GM12878 (cell line): ENCODE measurements around the gene FIBCD1. TPM values are rescaled to one million over a fixed set of nuclear protein-coding genes. Genes with fewer than 3 reads are reported as not detected.

Source experiments
- ATAC-seq: fragments of 200-7000 bp; cut with Tn5 transposase; 3 replicates; pipeline ENCODE4 v1.9.1; 2020; ENCODE audit warnings: mild to moderate bottlenecking, moderate library complexity
- BruUV-seq: library from RNA; stranded (reverse); fragments of 400-500 nt; replicated peaks from 2 replicates; lab custom pipeline; 2021; lab: Mats Ljungman, UMichigan
- CTCF ChIA-PET: fragments of 300-600 bp; sonication (Branson Sonifier 250); formaldehyde crosslinking; extraction: SDS; loops from one replicate; lab custom pipeline; 2021; ENCODE audit warnings: inconsistent platforms; lab: Yijun Ruan, JAX
- POLR2A ChIA-PET: fragments of 350-600 bp; formaldehyde crosslinking; extraction: SDS; loops from one replicate; lab custom pipeline; 2021; ENCODE audit warnings: inconsistent platforms; lab: Charles Lee
- RAD21 ChIA-PET: fragments of 300-600 bp; sonication (Branson Sonifier 250); formaldehyde crosslinking; loops from one replicate; lab custom pipeline; 2023; ENCODE audit warnings: antibody characterized with exemption; ENCODE audit not compliant: unreplicated experiment; lab: Charles Lee
- SMC1A ChIA-PET: fragments of 300-600 bp; sonication (Branson Sonifier 250); formaldehyde crosslinking; loops from one replicate; lab custom pipeline; 2023; ENCODE audit not compliant: unreplicated experiment, uncharacterized antibody; lab: Charles Lee
- DNase-seq: peaks from one replicate; pipeline ENCODE4 v3.0.0-alpha.2; 2011; ENCODE audit warnings: low read depth, low spot score
- FAIRE-seq: peaks from 3 replicates; lab custom pipeline; 2011; peaks lifted over from hg19 to GRCh38; lab: Jason Lieb, UNC
- H2AFZ ChIP-seq: 2 replicates; pipeline ENCODE4 v1.6.0; 2011; ENCODE audit warnings: low read depth, low read length, control low read depth; ENCODE audit not compliant: control insufficient read depth
- H3K27ac ChIP-seq: 2 replicates; pipeline ENCODE4 v1.5.1; 2011; ENCODE audit warnings: control low read depth; ENCODE audit not compliant: control insufficient read depth, insufficient read depth
- H3K27me3 ChIP-seq, 2 experiments: replicated peaks in 1 of 2; 2 replicates each; pipeline versions ENCODE4 v1.6.0 to v1.6.1; 2011; ENCODE audit warnings: low read length in 1 of 2; ENCODE audit not compliant: control insufficient read depth in 2 of 2, insufficient read depth in 2 of 2
- H3K36me3 ChIP-seq, 2 experiments: 2 replicates each; pipeline ENCODE4 v1.5.1; 2011; ENCODE audit warnings: low read length in 1 of 2; ENCODE audit not compliant: control insufficient read depth in 2 of 2, insufficient read depth in 2 of 2
- H3K4me1 ChIP-seq: 2 replicates; pipeline ENCODE4 v1.6.1; 2011; ENCODE audit warnings: mild to moderate bottlenecking, low read length, moderate library complexity, mixed read lengths; ENCODE audit not compliant: control insufficient read depth, insufficient read depth
- H3K4me2 ChIP-seq: 2 replicates; pipeline ENCODE4 v1.6.0; 2011; ENCODE audit warnings: control low read depth; ENCODE audit not compliant: control insufficient read depth, insufficient read depth
- H3K4me3 ChIP-seq: fragments of 200-600 bp; sonication (generic); 2 replicates; pipeline ENCODE4 v1.5.1; 2016
- H3K79me2 ChIP-seq: 2 replicates; pipeline ENCODE4 v1.6.0; 2011; ENCODE audit warnings: low read length; ENCODE audit not compliant: control insufficient read depth, insufficient read depth
- H3K9ac ChIP-seq: 2 replicates; pipeline ENCODE4 v1.8.0; 2011; ENCODE audit warnings: low read length, control low read depth, mixed read lengths; ENCODE audit not compliant: control insufficient read depth, insufficient read depth
- H3K9me3 ChIP-seq: replicated peaks from 3 replicates; pipeline ENCODE4 v1.5.1; 2011; ENCODE audit warnings: mild to moderate bottlenecking, low read length; ENCODE audit not compliant: control insufficient read depth, insufficient read depth
- H4K20me1 ChIP-seq: 2 replicates; pipeline ENCODE4 v1.6.0; 2011; ENCODE audit not compliant: control insufficient read depth, insufficient read depth
- CBFB ChIP-seq: IDR thresholded peaks from 2 replicates; pipeline ENCODE4 v1.6.1; 2016; ENCODE audit warnings: antibody characterized with exemption, low read depth
- CREB1 ChIP-seq: IDR thresholded peaks from 2 replicates; pipeline ENCODE4 v1.6.1; 2012; ENCODE audit warnings: low read depth, mild to moderate bottlenecking, inconsistent platforms
- DPF2 ChIP-seq: fragments of 450-650 bp; IDR thresholded peaks from 2 replicates; pipeline ENCODE4 v1.6.1; 2017; ENCODE audit warnings: mild to moderate bottlenecking
- E2F4 ChIP-seq: IDR thresholded peaks from 2 replicates; pipeline ENCODE4 v1.6.1; 2012; ENCODE audit warnings: low read depth, low read length, improper control_type of control experiment
- EGR1 ChIP-seq, 2 experiments: IDR thresholded peaks; 1 replicate in 1 of 2; 2 replicates in 1 of 2; pipeline ENCODE4 v1.6.1; 2011 to 2012; ENCODE audit warnings: low read depth in 2 of 2, low read length in 2 of 2, borderline replicate concordance in 1 of 2, mild to moderate bottlenecking in 1 of 2, moderate library complexity in 1 of 2
- GABPA ChIP-seq: IDR thresholded peaks from 2 replicates; pipeline ENCODE4 v1.6.1; 2014; ENCODE audit warnings: antibody characterized with exemption, low read depth, mild to moderate bottlenecking, inconsistent platforms
- KDM1A ChIP-seq: fragments of 200-600 bp; sonication (generic); IDR thresholded peaks from 2 replicates; pipeline ENCODE4 v1.6.1; 2016; ENCODE audit warnings: borderline replicate concordance
- LARP7 ChIP-seq: fragments of 450-650 bp; IDR thresholded peaks from 2 replicates; pipeline ENCODE4 v1.6.1; 2017; ENCODE audit warnings: mild to moderate bottlenecking
- MLLT1 ChIP-seq: fragments of 450-650 bp; IDR thresholded peaks from 2 replicates; pipeline ENCODE4 v1.6.1; 2016; ENCODE audit warnings: mild to moderate bottlenecking
- MTA3 ChIP-seq: IDR thresholded peaks from 2 replicates; pipeline ENCODE4 v1.6.1; 2012; ENCODE audit warnings: low read length, inconsistent platforms, borderline replicate concordance
- NFYB ChIP-seq: IDR thresholded peaks from 2 replicates; pipeline ENCODE4 v1.6.1; 2011; ENCODE audit warnings: low read depth, mild to moderate bottlenecking, low read length, improper control_type of control experiment, moderate library complexity; ENCODE audit not compliant: insufficient read depth
- NR2F1 ChIP-seq: fragments of 450-650 bp; conservative IDR thresholded peaks from 2 replicates; pipeline ENCODE4 v1.6.1; 2017; ENCODE audit warnings: mild to moderate bottlenecking
- SIX5 ChIP-seq: IDR thresholded peaks from 2 replicates; pipeline ENCODE4 v1.6.1; 2011; ENCODE audit warnings: mild to moderate bottlenecking, low read depth, low read length, moderate library complexity; ENCODE audit not compliant: severe bottlenecking
- SP1 ChIP-seq: IDR thresholded peaks from one replicate; pipeline ENCODE4 v1.6.1; 2011; ENCODE audit warnings: low read depth, low read length
- SUZ12 ChIP-seq: fragments of 200-600 bp; sonication (generic); IDR thresholded peaks from one replicate; pipeline ENCODE4 v1.6.1; 2018; ENCODE audit warnings: antibody characterized with exemption, mild to moderate bottlenecking; ENCODE audit not compliant: unreplicated experiment
- YY1 ChIP-seq: IDR thresholded peaks from 2 replicates; pipeline ENCODE4 v1.6.1; 2011; ENCODE audit warnings: low read depth, mild to moderate bottlenecking, low read length
- ZBTB11 ChIP-seq: fragments of 450-650 bp; formaldehyde crosslinking; IDR thresholded peaks from 2 replicates; pipeline ENCODE4 v1.5.0; 2022; ENCODE audit warnings: mild to moderate bottlenecking, missing genetic modification characterization
- WGBS: methylation state at CpG from one replicate; pipeline ENCODE4 v1.1.6; 2016; ENCODE audit warnings: low lambda C conversion rate; ENCODE audit not compliant: insufficient replicate concordance, insufficient coverage; ENCODE audit errors: missing lambda C conversion rate; 5-methylcytosine and 5-hydroxymethylcytosine counted together
- in situ Hi-C: fragments of 300-500 bp; cut with MboI; formaldehyde crosslinking; loops from 9 replicates; pipeline ENCODE4 v1.14.3; 2018; ENCODE audit warnings: mixed read lengths
- intact Hi-C: fragments of 100-400 bp; cut with micrococcal nuclease; formaldehyde crosslinking; loops from one replicate; pipeline ENCODE4 v1.14.2; 2022; ENCODE audit not compliant: unreplicated experiment
- polyA plus RNA-seq, 11 experiments: library from polyadenylated mRNA; depleted of rRNA in 4 of 11; unstranded in 6 of 11; stranded (reverse) in 5 of 11; fragments of >200 nt; fragmentation: Nextera tagmentation in 4 of 11; fragmentation: Illumina TruSeq in 1 of 11; extraction: Ambion mirVana in 4 of 11; extraction: Trizol in 1 of 11; gene quantifications; 1 replicate in 1 of 11; 2 replicates in 10 of 11; pipeline versions ENCODE4 v1.2.1 to v1.2.3, GENCODE V29; 2011 to 2016; ENCODE audit warnings: inconsistent platforms in 2 of 11, missing spikeins in 2 of 11, low read depth in 1 of 11
- total RNA-seq, 4 experiments: library from RNA; depleted of rRNA in 3 of 4; stranded (reverse); fragments of >200 nt in 3 of 4; fragmentation: Illumina TruSeq in 1 of 4; extraction: Trizol in 1 of 4; gene quantifications; 2 replicates each; pipeline versions ENCODE4 v1.2.1 to v1.2.3, GENCODE V29; 2013 to 2021

FIBCD1 gene
- total and polyA plus RNA-seq, 10 of the 15 experiments (the other 5 are each of a cell fraction or from before 2014, with no cell fraction given) = 0.04 to 0.95 (median 0.25) TPM; not detected in 6

GRCh38 chr9:130981756-130982137, 42.7 kb upstream of the FIBCD1 start:
- H4K20me1 ChIP-seq = no peaks in the 10 kb centered on the region
- FAIRE-seq (no peak), ATAC-seq (no peak), DNase-seq (no peak)
- H3K9ac ChIP-seq = no peak overlapping the region
- in situ Hi-C loops = no loop called here
- no peaks in the 10 kb centered on the region; a peak in 2 of 4 replicates for H3K27me3 ChIP-seq
- no peaks in the 10 kb centered on the region for H3K36me3 ChIP-seq
- H3K79me2 ChIP-seq = no peaks in the 10 kb centered on the region
- H3K27ac ChIP-seq = no peak overlapping the region
- SMC1A ChIA-PET = no interaction called here
- intact Hi-C loops = no loop called here
- TF ChIP-seq NFYB (no peak), YY1 (no peak), MLLT1 (no peak), MTA3 (no peak), LARP7 (no peak), GABPA (no peak), SP1 (no peak), NR2F1 (no peak), CREB1 (no peak), DPF2 (no peak), SUZ12 (no peak), EGR1 (IDR thresholded peaks at IDR 0.05; ENCODE audit: borderline replicate concordance in 1 of 2, low read depth in 2 of 2, low read length in 2 of 2) (no peak), E2F4 (no peak), KDM1A (no peak), ZBTB11 (CRISPR knock-in tag) (no peak), CBFB (no peak), SIX5 (no peak)
- POLR2A ChIA-PET = no interaction called here
- no peak overlapping the region for H3K4me3 ChIP-seq
- H3K4me2 ChIP-seq = no peak overlapping the region
- no peaks in the 10 kb centered on the region for H3K4me1 ChIP-seq
- CTCF ChIA-PET = no interaction called here
- no peak overlapping the region for H2AFZ ChIP-seq
- no peaks in the 10 kb centered on the region for H3K9me3 ChIP-seq
- no TSS peak for BruUV-seq
- 29% methylated on average over 14 of the region's 14 CpGs for WGBS
- RAD21 ChIA-PET = no interaction called here
